SIG-M5 treated with dmso at 0.1 percent for 504 hours (cell line): Measurements from ENCODE around the gene NOL4L.

ENCODE experiments used
- DNase-seq: peaks from one replicate; lab custom pipeline; 2025; ENCODE audit not compliant: unreplicated experiment; lab: John Stamatoyannopoulos, UW

NOL4L gene

DNA sequence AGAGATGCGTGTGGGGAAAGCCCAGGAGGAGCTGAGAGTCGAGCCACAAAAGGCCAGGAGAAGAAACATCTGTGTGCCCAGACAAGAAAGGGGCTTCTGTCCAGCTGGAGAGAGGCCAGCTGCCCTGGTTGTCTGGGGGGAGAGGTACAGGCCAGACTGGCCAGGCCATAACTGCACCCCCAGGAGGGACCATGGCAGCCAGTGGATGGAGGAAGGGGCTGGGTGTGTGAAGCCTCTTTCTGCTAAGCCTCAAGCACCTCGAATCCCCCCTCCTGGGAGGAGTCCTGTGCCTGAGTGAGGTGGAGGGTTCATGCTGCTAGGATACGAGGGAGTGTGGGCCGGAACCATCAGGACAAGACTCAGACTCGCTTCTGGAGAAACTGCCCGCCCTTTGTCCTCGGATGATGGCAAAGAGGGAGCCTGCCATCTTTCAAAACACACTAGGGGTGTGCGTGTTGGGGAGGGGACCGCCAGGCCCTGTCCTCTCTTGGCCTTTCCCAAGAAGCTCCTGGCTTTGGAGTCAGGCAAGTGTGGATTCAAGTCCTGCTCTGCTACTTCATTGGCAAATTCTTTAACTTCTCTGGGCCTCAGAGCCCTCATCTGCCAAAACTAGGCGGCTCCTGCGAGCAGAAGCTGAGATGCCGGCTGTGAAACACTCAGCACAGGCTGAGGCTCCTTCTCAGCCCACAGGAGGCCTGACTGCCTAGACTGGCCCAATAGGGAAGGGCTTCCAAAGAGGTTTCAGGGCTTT, 136.7 kb downstream of the NOL4L start:
- DNase-seq, result no peak

DNA sequence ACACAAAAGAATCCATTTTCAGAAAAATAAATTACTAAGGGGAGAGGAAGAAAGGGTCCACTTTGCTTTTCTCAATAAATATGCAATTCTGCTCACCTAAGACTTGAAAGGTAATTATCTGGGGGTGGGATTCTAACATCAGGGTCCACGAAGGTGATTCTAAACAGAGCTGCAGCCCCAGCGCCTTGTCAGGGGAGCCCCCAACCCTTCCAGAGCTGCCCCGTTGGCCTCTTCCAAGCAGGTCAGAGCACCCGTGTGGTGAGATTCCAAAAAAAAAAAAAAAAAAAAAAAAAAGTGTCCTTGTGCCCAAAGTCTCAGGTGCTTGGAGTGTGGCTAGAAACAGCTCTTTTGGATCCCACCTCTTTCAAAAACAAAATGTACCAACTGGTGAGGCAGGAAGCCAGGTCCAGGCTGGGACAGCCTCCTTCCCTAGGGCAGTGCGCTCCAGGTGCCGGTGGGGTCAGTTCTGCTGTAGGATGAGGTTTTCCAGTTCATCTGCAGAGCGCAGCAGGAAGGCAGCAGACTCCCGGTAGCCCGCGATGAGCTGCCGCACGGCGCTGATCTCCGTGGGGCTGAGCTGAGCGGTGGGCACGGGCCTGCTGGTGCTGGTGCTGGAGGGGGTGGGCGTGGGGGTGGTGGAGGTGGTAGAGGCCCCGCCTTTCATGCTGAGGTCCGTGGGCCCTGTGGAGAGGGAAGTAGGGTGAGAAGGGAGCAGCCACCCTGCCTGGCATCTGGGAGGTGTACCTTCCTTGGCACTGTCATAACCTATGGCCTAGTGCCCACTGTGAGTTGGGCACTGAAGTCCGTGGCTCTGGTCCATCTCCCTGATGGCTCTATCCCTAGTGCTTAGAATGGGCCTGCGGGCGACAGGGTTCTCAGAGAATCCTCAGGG, 137.8 kb downstream of the NOL4L start:
- DNase-seq, result no peak

DNA sequence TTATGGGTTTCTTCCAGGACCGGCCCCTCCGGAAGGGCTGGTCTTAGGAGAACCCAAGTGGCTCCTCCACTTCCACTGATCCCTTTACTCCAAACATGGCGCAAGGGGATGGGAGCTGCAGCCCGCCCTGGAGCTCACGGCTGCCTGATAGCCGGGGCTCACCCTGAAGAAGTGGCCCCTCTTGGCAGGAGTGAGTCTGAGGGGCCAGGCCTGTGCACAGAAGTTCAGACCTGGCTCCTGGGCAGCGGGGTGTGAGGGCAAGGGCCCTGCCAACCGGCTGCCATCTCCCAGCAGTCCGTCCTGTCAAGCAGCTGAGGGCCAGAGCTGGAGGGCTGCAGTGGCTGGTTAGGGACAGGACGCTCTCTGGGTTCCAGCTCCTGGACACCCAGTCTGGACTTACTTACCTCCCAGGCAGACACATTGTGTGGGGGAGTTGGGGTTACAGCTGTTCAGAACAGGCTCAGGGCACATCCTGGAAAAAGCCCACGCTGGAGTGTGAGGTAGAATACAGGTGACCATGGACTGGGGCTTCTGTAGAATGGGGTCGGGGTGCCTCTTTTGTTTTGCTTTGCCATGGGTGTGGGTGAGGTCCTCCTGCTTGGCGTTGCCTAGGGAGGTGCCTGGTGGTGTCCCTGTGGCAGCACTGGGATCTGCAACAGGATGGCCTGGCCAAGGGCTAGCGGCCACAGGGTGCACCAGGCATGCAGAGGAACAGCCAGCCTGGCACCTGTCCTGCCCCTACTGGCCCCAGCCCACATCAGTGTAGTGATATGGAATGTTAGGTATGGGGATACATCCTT, 138.6 kb downstream of the NOL4L start:
- no peak for DNase-seq

DNA sequence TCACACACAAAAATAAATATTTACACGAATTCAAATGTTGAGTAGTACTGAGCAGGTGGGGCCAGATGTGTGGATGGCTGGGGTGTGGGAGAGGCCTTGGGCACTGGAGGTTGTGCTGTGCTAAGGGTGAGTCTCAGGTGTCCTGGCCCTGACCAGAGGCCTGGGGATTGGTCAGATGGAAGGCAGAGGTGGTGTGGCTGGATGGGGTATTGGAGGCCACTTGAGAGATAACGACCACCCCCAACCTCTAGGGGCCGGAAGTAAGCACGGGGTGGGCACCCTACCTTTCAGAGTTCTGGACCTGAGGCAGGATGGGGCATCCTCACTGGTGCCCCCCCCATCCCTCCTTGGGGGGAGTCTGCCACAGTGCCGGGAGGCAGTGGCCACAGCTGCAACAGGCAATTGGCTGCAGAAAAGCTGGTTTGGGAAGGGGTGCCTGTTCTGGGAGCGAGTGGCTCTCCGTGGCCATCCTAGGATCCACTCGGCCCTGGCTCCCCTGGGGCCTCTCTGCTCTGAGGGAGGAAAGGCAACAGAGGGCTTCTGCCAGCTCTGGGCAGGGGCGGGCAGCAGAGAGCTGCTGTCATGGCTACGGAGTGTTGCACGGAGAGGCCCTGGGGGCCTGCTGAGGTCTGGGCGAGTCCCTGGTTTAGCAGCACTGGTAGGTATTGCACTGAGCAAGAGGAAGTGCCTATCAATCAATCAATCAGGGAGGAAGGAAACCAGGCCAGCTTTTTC, 139.4 kb downstream of the NOL4L start:
- no peak for DNase-seq

DNA sequence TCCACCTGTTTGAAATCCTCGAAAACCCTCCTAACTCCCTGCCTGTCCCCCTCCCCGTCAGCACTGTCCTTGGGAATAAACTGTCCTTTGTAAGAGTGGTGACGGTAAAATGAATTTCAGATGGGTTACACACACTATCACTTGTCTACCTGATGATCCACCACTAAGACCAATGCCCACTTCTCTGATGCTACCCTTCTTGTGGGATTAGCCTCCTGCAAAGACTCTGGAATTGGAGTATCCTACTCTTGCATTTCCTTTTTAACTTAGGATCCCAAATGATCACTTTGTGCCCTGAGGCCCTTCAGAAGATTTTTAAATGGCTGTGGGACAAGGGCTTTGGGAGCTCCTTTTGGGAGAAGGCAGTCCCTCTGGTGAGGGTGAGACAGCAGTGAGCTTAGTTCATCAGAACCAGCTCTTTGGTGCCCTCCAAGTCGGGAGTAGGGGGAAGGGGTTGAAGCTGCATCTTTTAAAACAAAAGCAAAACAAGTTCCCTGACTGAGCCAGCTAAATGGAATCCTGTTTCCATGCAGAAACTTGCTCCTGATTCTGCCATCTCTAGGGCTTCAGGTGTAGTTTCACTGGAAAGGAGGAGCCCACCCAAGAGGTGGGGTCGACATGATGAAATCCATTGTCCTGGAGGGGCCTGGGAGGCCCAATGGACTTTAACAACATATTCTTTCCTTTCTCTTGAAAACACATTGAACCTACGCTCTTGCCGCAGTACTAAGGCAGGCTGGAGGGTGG, 140.5 kb downstream of the NOL4L start:
- no peak for DNase-seq

DNA sequence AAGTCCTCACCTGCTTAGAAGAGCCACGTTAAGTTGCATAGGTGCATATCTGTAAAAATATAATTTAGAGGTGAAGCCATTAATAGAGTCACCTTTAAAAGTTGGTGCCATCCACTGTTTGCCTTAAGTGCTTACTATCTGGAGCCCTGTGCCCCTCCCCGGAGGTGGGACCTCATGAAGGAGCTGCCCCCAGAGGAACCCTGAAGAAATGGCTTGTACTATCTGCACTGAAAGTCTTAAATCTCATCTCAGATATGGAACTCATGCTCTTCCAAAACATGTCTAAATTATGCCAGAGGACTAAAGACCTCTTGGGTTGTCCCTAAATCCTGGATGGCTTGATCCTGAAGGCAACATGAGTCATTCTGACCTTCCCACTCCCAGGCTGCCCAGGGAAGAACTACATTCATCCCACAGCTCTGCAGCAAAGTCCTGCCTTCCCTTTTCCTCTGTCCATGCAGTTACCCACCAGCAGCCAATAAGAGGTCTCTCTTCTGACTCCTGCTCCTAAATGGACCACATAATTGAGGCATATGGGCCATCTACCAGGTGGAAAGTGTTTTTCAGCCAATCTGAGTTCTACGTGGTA, 141.7 kb downstream of the NOL4L start:
- DNase-seq, result no peak

DNA sequence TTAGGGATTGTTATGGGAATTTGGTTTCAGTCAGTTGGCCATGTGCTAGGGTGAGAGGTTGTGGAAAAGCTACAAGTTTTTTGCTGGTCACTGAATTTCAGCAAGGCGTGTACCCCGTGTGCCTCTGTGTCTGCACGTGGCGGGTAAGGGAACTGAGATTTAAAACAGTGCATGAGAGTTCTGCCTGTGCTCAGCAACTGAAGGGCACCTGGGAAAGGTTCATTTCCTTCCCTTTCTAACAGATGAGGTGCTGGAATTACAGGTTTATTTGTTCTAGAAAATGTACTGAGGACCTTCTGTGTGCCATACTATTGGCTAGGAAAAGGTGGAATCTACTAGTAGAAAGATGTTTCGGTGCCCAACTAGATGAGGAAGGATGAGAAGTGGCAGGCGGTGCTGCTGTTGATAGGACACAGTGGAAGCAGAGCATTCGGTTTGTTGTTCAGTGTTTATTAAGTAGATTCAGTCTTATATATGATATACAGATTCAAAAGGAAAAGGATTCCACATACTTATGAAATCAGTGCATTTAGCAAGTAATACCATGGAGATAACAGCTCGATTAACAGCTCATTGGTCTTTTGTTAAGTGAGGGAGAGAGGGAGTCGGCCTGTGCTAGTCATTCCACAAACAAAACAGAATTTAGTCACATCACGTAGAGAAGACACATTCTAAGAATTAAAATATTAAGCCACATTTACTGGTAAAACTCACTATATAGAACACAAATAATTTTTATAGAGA, 142.3 kb downstream of the NOL4L start:
- DNase-seq, result no peak

DNA sequence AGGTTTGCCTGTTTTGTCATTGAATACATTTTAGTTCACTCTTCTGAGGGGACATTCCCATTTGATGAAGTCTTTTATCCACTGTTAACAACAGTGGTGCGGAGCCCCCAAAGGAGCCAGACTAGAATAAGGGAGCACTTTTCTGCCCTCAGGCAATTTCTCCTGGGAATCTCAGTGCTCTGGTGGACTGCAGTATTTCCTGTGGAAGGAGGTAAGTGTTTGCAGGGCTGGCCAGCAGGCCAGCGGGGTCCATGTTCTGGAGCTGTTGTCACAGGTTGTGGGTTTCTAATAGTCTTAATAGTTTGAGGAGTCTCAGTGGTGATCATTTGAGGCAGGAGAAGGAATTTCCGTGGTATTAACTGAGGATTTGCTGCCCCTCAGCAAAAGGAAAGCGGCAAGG, 143.5 kb downstream of the NOL4L start:
- DNase-seq, result no peak

DNA sequence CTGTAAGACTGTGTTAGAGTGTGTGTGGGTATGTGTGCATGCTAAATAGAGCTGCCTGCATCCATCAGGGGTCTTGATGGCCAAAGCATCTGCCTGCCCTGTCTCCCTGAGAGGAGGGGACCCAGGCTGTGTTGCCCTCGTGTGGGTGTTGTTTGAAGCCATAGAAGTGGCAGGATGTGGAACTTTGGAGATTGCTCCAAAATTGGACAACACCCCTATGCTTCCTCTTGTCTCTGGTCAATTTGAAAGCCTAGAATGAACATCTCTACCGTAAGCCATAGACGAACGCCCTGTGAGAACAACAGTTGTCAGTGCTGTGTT, 144.4 kb downstream of the NOL4L start:
- no peak for DNase-seq

DNA sequence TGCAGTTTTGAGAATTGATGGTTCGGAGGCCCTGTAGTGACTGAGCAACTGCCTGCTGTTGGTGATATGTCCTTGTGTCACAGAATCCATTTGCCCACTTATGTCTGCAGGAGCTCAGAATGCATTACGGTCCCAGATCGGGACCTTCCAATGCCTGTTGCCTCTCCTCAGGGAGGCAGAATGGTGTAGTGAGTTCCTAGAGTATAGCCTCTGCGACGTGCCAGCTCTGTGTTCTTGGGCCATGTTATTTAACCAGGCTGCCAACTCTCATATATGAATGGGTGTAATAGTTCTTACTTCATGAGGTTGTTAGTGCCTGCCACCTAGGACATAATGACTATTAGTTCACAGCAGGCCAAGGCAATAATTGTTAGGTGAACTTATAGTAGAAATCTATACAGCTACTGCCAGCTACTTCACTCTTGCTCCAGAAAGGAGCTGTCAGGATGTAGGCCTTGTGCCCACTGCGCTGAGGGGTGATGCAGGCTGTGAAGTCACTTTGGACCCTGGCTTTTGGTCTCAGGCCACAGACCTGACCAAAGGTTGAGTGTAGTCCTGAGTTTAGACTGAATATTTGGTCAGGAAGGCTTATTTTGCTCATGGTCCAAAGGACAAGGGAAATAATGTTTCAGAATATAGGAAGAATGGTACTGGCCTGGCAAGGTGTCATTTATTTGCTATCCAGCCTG, 144.9 kb downstream of the NOL4L start:
- no peak for DNase-seq

DNA sequence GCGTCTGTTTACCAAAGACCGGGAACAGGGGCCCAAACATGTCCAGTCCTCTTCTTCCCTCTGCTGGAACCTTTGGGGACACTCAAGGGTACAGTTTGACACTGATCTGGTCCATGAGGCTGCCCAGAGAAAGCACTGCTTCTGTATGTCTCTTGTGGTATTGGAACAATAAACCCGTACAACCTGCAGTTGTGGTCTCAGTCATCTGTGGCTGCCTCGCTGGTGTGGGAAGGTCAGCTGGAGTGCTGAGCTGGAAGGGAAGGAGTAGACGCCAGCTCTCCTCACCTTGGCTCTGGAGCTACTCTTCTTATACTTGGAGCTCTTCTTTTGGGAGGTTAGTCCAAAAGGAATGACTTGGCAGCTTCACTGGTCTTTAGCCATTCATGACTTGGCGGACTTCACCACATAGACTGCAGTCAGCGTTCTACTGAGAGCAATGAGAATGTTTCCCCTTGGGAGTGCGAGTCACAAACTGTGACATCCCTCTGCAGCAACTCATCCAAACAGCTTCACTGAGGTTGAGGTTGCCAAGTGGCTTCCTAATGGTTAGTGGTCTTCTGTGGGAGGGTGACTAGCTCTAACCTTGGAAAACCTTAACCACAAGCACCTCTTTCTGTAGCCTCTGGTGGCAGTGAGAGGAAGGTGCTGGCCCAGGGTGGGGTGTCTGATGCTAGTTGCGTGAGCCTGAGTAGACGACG, 145.9 kb downstream of the NOL4L start:
- DNase-seq, result no peak

DNA sequence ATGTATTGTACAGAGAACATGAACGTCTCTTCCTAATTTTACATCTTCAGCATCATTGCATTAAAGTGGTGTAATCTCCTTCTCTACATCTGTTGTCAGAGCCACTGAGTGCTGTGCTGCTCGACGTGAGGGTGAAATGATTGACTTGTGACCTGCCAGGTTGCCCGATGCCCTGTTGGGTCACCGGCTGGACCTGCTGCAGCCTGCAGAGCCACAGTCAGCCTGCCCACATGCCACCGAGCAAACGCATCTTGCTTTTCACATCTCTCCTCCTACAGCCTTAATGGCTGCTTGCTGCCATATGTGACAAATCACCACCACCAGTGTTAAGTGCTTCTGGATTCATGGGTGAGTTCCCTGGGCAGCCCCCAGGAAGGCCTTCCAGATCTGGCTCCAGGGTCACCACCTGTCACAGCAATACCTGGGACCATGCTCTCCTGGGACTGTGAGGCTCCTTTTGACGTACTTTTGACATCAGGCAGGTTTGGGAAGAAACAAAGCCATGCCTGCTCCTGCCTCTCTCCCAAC, 146.7 kb downstream of the NOL4L start:
- no peak for DNase-seq

DNA sequence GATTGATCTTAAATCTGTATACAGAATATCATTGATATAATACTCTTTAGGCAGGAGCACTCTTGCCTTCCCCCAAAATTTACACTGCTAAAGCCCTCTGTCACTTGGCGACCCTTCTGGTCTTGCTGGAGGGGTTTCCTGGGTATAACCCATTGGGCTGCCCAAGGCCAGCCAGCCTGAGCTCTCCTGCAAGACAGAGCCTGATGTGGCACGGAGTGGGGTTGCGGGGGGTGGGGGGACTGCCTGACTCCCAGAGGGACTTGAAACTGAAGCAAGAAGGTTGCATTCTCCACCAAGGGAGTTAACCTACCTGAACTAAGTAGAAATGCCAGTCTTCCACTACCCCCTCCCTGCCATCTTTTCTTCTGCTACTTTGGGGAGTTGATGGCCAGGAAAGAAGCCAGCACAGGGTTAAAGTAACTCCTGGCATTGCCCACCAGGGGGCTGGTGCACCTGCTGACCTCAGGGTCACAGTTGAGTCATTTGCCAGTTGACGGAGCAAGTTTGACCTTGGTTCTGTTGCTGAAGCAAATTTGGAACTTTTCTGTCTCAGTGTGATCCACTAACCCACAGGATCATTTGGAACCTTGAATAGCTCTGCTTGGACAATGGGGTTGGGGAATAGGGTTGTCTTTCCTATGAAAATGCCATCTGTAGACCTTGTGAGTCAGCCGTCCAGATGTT, 147.6 kb downstream of the NOL4L start:
- DNase-seq, result no peak

DNA sequence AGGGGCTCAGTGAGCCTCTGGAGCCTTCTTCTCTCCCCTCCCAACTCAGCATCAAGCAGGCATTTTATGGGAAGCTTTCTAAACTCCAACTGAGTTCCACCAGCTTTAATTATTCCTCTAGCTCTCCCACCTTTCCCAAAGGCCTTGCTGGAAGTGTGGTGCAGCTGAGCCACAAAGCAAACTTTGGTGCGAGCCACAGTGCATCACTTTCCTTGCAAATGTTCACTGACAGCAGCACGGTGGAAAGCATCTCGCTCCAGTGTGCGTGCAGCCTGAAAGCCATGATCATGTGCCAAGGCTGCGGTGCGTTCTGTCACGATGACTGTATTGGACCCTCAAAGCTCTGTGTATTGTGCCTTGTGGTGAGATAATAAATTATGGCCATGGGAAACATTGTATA, 148.2 kb downstream of the NOL4L start:
- no peak for DNase-seq

DNA sequence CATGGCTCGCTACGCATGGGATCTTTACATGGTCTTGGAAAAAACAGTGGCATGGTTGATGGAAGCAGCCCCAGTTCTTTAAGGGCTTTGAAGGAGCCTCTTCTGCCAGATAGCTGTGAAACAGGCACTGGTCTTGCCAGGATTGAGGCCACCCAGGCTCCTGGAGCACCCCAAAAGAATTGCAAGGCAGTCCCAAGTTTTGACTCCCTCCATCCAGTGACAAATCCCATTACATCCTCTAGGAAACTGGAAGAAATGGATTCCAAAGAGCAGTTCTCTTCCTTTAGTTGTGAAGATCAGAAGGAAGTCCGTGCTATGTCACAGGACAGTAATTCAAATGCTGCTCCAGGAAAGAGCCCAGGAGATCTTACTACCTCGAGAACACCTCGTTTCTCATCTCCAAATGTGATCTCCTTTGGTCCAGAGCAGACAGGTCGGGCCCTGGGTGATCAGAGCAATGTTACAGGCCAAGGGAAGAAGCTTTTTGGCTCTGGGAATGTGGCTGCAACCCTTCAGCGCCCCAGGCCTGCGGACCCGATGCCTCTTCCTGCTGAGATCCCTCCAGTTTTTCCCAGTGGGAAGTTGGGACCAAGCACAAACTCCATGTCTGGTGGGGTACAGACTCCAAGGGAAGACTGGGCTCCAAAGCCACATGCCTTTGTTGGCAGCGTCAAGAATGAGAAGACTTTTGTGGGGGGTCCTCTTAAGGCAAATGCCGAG, 148.8 kb downstream of the NOL4L start:
- DNase-seq, result no peak

DNA sequence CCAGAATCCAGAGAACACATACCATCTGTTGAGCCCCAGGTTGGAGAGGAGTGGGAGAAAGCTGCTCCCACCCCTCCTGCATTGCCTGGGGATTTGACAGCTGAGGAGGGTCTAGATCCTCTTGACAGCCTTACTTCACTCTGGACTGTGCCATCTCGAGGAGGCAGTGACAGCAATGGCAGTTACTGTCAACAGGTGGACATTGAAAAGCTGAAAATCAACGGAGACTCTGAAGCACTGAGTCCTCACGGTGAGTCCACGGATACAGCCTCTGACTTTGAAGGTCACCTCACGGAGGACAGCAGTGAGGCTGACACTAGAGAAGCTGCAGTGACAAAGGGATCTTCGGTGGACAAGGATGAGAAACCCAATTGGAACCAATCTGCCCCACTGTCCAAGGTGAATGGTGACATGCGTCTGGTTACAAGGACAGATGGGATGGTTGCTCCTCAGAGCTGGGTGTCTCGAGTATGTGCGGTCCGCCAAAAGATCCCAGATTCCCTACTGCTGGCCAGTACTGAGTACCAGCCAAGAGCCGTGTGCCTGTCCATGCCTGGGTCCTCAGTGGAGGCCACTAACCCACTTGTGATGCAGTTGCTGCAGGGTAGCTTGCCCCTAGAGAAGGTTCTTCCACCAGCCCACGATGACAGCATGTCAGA, 149.6 kb downstream of the NOL4L start:
- no peak for DNase-seq
